ENCODE results near the gene MRPL54. TPM values are rescaled to one million over a fixed set of nuclear protein-coding genes. Genes with fewer than 3 reads are reported as not detected.

The MRPL54 gene
- total RNA-seq, 1 donor from 2014 or later: 120 TPM

DNA sequence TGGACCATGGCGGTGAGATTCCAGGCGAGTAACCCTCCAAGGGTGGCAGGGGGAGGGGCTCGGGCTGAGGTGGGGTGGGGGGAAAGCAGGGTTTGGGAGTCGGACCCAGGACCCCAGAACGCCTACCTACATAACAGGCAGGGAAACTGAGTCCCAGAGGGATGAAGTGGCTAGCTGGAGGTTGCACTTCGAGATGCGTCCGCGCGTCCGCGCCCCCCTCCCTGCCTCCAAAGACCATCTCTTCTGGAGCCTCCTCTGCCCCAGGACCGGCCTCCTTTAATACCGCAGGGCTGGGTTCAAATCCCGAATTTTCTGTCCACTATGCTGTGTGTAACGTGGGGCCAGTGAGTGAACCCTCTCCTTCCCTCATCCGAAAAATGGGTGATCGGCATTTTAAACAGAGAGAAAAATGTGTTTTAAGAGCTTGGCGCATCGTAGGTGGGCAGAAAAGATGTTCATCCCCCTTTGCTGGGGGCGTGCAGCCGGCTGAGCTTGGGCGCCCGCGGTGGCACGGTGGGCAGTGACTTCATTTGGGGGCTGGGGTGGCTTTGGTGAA is 40.5 kb upstream of the MRPL54 start:
- peak overlapping the region; percentile 13 for H3K4me3 ChIP-seq (ENCODE audit: low read depth, low read length)
- H3K27me3 ChIP-seq (ENCODE audit: control insufficient read depth, insufficient read depth, low read length): peaks cover 39% of the 10 kb centered on the region
- DNase-seq (ENCODE audit: low read depth): no peak
- TF ChIP-seq CTCF (IDR thresholded peaks at IDR 0.05; ENCODE audit: insufficient read depth, low read length, poor library complexity, severe bottlenecking): no peak
- H3K36me3 ChIP-seq (ENCODE audit: control insufficient read depth, insufficient read depth, low read length): no peaks in the 10 kb centered on the region

DNA sequence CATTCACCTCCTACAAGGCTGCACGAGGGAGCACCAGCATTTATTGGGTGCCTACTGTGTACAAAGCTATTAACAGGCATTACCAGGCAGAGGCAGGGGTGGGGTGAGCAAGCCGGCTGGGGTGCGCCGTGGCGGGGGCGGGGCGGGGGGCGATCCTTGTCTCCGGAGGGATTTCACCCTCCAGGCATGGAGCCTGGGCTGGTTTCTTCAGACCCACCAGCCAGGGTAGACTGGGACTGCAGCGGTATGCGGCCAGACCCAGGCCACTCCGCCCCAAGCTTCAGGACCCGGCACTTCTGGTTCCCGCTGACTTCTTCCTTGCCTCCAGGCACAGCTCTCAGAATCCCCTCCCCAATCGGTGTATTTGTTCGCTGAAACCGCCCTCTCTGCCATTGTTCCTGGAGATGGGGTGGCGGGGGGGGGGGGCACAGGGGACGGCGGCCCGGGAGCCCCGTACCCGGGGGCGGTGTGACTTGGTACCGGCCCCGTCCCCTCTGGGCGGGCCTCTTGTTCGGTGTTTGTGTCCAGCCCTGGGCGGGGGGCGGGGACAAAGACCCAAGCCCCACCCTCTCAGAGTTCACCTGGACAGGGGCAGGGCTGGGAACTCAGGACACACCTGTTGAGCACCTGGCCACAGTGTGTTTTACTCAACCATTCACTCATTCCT is 39.9 kb upstream of the MRPL54 start:
- Histone ChIP-seq H3K36me3 (ENCODE audit: control insufficient read depth, insufficient read depth, low read length) (no peaks in the 10 kb centered on the region), H3K27me3 (ENCODE audit: control insufficient read depth, insufficient read depth, low read length) (peaks cover 39% of the 10 kb centered on the region), H3K4me3 (ENCODE audit: low read depth, low read length) (peak overlapping the region; percentile 1)
- no peak for DNase-seq (ENCODE audit: low read depth)
- TF ChIP-seq CTCF (IDR thresholded peaks at IDR 0.05; ENCODE audit: insufficient read depth, low read length, poor library complexity, severe bottlenecking): no peak

DNA sequence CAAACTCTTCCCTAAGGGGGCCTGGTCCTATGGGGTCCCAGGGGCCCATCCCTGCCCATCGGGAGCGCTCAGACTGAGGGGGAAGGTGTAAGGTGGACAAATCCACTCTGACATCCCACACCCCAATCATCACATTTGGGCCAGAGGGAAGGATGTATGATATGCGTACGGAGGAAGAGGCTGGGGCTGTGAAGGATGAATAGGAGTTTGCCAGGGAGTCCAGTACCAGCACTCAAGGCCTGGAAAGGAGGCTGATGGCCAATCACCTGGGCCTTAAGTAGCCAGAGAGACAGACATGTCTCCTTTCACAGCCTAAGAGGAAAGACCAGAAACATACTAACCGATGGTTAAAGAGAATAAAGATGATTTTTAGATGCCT is 39.4 kb upstream of the MRPL54 start:
- Histone ChIP-seq H3K36me3 (ENCODE audit: control insufficient read depth, insufficient read depth, low read length) (no peaks in the 10 kb centered on the region), H3K4me3 (ENCODE audit: low read depth, low read length) (no peak overlapping the region), H3K27me3 (ENCODE audit: control insufficient read depth, insufficient read depth, low read length) (peaks cover 39% of the 10 kb centered on the region)
- no peak for DNase-seq (ENCODE audit: low read depth)
- no peak for TF ChIP-seq CTCF (IDR thresholded peaks at IDR 0.05; ENCODE audit: insufficient read depth, low read length, poor library complexity, severe bottlenecking)

DNA sequence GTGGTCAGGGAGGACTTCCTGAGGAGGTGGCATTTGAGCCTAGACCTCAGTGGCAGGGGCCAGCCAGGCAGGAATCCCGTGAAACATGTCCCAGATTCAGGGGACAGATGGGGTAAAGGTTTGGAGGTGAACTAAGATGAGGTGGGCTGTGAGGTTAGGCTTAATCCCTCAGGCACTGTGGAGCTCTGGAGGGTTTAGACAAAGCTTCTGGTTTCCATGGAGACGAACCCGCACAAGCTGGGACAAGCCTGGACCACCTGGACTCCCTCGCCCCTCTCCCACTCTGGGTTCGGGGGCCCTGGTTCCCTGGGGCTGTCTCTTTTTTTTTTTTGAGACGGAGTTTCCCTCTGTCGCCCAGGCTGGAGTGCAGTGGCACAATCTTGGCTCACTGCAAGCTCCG is 38.6 kb upstream of the MRPL54 start:
- DNase-seq (ENCODE audit: low read depth): no peak
- TF ChIP-seq CTCF (IDR thresholded peaks at IDR 0.05; ENCODE audit: insufficient read depth, low read length, poor library complexity, severe bottlenecking): no peak
- Histone ChIP-seq H3K27me3 (ENCODE audit: control insufficient read depth, insufficient read depth, low read length) (peaks cover 39% of the 10 kb centered on the region), H3K36me3 (ENCODE audit: control insufficient read depth, insufficient read depth, low read length) (no peaks in the 10 kb centered on the region), H3K4me3 (ENCODE audit: low read depth, low read length) (no peak overlapping the region)

DNA sequence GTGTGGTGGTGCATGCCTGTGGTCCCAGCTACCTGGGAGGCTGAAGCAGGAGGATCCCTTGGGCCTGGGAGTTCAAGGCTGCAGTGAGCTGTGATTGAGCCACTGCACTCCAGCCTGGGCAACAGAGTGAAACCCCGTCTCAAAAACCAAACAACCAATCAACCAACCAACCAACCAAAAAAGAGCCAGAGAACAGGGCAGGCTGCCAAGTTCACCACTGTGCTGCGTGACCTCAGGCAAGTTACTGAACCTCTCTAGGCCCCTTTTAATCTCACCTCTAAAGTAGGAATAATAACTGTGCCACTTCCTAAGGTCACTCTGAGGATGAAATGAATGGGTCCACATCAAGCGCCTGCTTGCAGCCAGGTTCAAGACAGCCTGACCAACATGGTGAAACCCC is 37.4 kb upstream of the MRPL54 start:
- no peaks in the 10 kb centered on the region for H3K36me3 ChIP-seq (ENCODE audit: control insufficient read depth, insufficient read depth, low read length)
- peaks cover 39% of the 10 kb centered on the region for H3K27me3 ChIP-seq (ENCODE audit: control insufficient read depth, insufficient read depth, low read length)
- DNase-seq (ENCODE audit: low read depth): no peak
- TF ChIP-seq CTCF (IDR thresholded peaks at IDR 0.05; ENCODE audit: insufficient read depth, low read length, poor library complexity, severe bottlenecking): no peak
- no peak overlapping the region for H3K4me3 ChIP-seq (ENCODE audit: low read depth, low read length)
